GM19023 (cell line): ENCODE measurements around the gene VOPP1.

Experiments used
- ATAC-seq: cut with Tn5 transposase; IDR thresholded peaks from one replicate; pipeline ENCODE4 v1.9.1; 2021; ENCODE audit warnings: mild to moderate bottlenecking, moderate library complexity; ENCODE audit not compliant: unreplicated experiment

Gene VOPP1

DNA sequence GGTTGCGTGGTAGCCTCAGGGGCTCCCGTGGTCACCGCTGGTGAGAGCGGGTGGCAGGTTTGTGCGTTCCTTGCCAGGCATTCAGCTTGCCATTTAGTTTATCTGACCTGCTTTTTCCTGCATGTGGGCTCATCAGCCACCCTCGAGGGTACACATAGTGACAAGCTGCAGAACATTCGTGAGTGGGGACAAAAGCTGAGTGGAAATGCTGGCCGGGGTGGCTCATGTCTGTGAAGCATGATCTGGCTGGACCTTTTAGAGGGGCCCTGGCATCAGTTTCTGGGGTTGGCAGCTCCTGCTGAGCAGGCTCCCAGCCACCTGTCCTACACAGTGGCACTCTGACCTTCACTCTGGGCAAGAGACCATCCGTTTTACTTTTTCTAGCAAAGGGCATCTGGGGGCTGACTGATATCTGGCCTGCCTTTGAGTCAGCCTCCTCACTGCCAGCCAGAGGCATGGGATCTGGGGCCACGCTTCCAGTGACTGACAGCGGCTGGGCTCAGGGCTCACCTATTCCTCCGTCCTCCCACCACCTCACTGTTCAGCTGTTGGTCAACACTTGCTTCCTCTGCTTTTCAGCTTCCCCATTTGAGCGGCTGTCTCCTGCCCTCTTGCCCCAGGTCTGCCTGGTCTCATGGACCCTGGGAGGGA lies 132.1 kb downstream of the VOPP1 start:
- ATAC-seq, result no peak

GRCh38 chr7:55439627-55440026 lies 132.7 kb downstream of the VOPP1 start:
- ATAC-seq, result no peak

DNA sequence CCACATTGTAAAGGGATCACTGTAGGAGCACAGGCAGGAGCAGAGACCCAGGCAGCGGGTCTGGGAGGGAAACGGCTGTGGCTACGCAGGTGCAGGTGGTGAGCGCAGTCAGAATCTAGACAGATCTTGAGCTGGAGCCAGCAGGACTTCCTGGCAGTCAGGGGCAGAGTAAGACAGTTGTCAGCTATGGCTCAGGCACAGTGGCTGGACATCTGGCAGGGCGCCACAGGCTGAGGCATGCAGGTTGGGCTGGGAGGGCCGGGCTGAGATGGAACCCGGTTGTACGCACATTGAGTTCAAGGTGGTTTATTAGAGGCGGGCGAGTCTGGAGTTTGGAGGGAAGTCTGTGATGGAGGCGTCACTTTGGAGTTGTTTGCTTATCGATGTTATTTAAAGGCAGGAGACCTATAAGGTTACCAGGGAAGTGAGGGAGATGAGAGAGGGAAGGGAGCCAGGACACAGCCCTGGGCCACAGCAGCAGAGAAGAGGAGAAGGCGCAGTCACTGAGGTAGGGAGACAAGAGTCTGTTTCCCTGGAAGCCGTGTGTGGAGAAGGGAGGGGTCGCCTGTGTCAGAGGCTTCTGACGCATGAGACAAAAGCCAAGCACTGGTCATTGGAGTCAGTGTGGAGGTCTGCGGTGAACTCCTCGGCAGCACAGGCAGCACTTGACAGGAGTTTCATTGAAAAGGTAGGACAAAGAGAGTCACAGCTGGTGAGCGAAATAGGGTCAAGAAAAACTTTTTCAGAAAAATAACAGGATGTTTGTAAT lies 133.4 kb downstream of the VOPP1 start:
- ATAC-seq, result no peak

- ATAC-seq, result no peak
Measured at GRCh38 chr7:55438085-55438756, 134.1 kb downstream of the VOPP1 start.

- ATAC-seq, result no peak
Measured at GRCh38 chr7:55437375-55437774, 134.9 kb downstream of the VOPP1 start.

- ATAC-seq, result no peak
Measured at GRCh38 chr7:55436457-55436856, 135.8 kb downstream of the VOPP1 start.

GRCh38 chr7:55435466-55435865 lies 136.8 kb downstream of the VOPP1 start:
- no peak for ATAC-seq

- peak; percentile 74 for ATAC-seq
Measured at GRCh38 chr7:55432939-55433784, 139.1 kb downstream of the VOPP1 start.

DNA sequence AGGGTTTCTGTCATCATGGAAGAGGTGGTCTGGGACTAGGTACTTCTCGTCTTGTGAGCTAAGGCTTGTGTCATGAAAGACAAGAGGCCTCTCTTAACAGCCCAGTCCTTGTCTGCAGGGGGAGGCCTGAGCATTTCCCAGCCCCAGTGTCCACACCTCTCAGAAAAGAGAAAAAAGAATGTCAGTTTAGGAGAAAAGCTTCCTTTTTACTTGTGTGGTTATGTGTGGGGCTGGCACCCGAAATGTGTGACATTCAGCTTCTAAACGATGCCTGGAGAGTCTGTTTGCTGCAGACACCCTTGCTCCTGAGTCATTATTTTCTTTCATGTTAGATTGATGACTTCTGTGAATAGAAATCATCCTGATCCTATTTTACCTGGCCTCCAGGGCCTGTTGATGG lies 139.8 kb downstream of the VOPP1 start:
- no peak for ATAC-seq

DNA sequence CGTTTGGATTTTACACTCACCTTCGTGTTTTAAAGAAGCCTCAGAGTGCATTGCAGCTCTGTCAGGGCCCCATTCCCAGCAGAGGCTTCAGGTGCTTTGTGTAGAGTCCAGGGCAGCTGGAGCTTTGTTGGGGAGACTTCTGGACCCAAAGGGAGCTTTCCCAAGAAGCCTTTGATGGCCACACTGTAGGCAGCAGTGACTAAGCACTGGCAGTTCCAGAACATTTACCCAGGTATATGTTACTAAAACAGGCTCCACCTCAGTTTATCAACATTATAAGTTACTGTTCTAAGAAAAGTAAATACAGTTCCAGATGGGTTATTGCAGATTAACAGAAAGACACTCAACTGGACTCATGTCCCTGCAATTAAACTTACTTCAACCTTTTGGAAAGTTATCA lies 140.4 kb downstream of the VOPP1 start:
- no peak for ATAC-seq

GRCh38 chr7:55429835-55430499 lies 142.3 kb downstream of the VOPP1 start:
- ATAC-seq, result no peak

DNA sequence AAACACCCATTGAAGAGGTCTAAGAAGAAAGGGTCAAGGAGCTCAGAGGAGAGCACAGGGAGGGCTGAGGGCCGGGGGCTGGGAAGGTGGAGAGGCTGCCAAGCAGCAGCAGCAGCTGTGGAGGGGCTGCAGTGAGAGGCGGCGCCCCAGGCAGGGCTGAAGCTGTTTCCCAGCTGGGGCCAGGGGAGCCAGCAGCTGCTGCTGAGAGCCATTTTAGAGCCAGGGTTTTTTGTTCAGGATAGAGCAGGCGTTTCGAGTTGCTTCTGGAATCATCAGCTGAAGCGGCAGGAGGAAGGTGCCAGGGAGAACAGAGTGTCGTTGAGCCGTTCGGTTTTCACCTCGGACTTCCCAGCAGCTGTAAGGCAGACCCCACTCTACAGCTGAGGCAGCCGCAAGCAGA lies 144.5 kb downstream of the VOPP1 start:
- ATAC-seq, result no peak

DNA sequence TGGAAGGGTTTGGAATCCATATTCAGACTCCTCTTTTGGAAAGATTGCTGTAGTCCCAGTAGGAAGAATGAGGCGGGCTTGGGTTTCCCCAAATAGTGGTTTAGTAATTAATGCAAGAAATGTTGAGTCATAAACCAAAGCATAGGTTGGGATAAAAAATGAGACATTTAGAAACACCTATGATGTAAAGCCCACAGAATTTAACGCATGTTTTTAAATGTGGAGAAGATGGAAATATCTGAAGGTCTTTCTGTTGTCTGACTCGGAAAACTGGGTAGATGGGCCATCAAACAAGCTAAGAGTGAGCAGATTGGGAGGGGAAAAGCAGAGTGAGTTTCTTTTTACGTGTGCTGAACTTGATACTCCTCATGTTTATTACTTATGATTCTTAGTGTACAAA lies 145.0 kb downstream of the VOPP1 start:
- no peak for ATAC-seq

GRCh38 chr7:55426676-55427075 lies 145.6 kb downstream of the VOPP1 start:
- ATAC-seq, result no peak

GRCh38 chr7:55425141-55425752 lies 147.1 kb downstream of the VOPP1 start:
- ATAC-seq, result no peak

GRCh38 chr7:55423891-55424290 lies 148.4 kb downstream of the VOPP1 start:
- no peak for ATAC-seq

DNA sequence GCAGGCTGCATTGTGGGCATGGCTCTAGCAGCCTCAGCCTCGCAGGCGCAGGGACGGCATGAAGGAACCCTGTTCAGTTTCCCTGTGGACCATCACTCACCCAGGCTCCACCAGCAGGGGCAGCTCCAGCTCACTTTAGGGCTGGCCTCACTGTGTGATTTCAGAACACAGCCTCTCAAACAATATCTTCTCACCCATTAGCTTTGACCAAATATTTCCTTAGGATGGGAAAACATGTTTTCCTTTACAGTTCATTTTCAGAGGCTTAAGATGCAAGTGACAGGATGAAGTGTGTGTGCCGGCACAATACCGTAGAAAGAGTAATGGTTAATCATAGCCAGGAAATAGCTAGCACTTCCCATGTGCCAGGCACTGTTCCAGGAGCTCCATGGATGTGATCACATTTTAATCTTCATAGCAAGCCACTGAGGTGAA lies 149.0 kb downstream of the VOPP1 start:
- no peak for ATAC-seq
